ENCODE results near the gene ARL14EP.

The ARL14EP gene

DNA sequence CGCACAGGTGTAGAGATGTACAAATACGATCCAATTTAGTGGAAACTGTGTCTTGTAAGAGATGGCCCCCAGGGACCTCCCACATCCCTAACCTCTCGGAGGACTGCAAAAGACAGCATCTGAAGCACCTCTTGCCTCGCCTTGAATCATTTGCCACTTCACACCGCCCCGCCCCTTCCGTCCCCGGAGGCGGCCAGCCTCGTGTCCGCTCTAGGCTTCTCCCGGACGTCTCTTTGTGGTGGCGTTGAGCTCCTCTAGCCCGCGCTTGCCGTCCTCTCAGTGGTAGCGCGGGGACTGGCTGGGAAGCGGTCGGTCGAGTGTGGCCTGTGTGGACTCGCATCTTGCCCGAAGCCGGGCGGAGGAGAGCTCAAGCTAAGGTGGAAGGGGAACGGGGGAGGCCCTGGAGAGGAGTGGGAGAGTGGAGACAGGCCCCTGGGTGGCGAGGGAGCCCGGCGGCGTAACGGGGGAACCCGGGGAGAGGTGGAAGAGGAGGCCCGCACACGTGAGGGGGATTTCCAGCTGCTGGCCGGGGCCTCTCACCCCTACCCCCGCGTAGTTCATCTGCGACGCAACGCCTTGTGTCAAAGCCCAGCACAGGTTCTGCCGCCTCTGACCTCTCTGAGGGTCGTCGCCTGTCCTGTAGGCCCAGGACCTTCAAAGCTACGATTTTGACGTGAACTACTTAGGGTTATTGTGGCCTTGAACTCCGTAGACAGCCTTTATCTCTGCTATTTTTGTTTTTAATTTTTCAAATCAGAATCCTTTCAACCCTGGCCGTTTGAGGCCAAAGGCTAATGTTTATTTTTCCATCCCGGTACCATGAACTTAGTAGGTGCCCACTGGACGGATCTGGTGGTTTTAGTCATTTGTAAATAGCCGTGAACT, at the start of gene ARL14EP:
ARL14EP (plus strand) TSS at position 279 of the 885 bp plus-strand sequence. CDS start 7,845 bp downstream, outside the sequence.
- DNase-seq: peak; percentile 72

DNA sequence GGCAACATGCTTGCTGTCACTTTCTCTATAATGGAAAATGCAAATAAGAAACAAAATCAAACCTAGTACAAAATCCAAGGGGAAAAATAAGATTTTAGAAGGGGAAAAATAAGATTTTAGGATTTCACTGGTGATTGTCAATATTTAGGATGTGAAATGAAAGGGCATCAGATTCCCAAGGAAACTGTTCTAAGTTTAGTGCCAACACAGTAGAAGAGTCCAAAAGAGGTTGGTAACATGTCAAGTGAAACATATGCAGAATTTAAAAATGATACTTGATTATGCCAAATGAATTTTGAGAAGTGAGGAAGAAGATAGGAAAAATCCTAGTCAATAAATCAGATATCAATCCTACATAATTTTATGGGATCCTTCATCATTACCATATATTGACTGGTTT, 45.7 kb upstream of the ARL14EP start:
- no peak for DNase-seq

DNA sequence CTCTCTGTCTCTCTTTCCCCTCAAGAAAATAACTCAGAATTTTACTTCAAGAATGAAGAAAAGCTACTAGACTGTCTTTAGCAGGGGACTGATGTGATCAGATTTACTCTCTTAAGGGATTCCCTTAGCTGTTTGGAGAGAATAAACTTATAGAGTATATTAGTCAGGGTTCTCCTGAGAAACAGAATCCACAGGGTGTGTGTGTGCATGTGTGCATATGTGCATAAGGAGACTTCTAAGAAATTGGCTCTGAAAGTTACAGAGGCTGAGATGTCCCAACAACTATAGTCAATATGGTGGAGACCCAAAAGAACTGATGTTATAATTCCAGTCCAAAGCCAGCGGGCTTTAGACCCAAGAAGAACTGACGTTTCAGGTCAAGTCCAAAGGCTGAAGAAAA, 43.1 kb upstream of the ARL14EP start:
- no peak for DNase-seq

DNA sequence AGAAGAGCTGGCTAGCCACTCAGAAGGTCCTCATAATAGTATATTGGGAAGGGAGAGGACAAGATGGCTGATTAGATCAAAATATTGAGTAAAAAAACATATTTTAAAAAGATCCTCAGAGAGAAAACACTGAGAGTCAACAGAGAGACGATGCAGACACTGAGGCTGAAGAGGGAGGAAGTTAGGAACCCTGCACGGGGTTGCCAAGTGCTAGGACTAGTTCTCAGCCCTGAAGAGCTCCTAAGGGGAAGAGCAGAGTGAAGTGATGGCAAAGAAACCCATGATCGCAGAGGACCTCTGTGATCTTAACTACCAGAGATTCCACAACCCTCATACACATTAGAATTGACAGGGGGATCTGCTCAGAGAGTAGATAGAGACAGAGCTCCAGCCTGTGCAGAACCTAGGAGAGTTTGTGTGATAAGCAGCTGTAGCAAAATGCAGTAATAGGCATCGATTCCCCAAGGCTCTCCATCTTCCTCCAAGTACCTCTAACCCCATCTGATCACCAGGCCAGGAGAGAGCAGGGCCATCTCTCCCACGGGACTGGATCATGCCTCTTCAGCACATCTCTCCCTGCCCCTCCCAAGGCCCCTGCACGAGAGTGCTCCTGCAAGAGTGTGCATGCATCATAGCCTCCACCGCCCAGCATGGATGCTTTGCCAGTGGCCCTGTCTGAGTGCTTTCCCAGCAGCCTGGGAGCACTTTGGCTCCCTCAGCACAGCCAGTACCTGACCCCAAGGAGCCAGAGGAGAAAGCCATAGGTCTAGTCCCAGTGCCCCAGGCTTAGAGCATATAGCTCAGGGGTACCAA, 41.2 kb upstream of the ARL14EP start:
- DNase-seq: no peak

DNA sequence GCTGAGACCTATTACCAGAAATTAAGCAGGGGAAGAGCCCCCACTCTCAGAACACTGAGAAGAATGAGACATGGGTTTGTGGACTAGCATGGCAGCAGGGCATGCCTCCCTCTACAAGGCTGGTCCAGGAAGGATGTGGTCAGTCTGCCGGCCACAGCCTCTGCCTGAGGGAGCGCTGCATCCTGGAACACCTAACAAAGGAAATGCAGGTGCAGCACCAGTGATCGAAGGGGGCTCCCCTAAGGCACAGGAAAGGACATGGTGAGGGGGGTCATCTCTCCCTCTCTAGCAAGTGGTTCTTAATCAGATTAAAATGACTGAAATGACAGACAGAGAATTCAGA, 40.6 kb upstream of the ARL14EP start:
- DNase-seq: no peak

DNA sequence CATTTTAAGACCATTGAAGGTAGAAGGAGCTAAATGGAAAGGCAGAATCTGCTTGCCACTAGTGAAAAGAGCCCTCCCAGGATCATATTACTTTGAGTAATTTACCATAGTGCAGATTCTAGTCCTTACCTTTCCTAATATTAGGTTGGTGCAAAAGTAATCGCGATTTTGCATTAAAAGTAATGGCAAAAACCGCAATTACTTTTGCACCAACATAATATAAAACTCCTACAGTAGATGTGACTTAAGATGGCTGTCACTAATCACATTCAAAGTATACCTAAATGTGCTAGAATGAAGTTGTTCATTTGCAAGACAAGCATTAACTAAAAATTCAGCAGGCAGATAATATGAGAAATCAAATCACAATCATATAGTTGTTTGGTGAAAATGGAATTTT, 38.1 kb upstream of the ARL14EP start:
- no peak for DNase-seq

DNA sequence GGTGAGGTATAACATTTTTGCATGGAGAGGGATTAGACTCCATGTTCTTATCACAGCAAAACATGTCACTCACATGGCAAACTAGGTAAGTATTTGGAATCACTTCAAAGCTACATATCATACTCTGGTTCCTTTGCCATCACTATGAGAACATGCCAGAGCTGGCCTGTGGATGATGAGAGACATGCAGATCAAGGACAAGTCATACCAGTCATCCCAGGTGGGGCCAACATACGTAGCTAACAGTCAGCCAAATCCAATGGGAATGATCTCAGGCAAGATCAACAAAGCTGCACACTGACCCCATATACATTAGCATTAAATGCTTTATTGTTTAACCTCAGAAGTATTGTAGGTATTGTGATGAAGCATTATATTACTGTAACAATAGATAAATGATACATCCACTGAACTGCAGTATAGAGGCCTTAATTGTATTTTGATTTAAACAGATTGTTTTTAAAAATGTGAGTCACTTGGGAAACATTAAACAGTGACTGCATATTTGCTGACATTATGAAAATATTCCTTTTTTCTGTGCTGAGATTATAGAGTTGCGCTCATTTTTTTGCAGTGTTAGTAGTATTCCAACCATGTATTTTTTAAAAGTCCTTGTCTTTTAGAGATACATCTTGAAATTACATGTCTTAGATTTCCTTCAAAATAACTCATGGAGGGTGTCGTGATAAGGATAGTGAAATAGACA, 37.3 kb upstream of the ARL14EP start:
- DNase-seq: no peak

DNA sequence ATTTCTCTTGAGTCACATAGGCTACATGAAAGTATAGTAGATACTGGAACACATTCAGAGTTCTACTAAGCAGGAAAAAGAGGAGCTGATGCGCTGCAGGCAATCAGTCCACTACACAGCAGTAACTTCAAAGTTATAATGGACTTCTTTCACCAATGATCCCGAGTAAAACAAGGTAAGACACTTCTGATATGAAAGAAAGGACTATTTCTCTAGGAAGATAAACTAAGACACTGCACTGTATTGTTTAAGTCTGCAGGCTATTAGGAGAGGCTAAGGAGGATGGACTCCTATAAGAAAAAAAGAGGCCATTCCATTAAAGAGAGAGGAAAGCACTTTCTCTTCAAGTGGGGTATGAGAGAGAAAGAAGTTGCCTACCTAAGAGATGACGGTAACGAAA, 31.6 kb upstream of the ARL14EP start:
- DNase-seq: no peak

DNA sequence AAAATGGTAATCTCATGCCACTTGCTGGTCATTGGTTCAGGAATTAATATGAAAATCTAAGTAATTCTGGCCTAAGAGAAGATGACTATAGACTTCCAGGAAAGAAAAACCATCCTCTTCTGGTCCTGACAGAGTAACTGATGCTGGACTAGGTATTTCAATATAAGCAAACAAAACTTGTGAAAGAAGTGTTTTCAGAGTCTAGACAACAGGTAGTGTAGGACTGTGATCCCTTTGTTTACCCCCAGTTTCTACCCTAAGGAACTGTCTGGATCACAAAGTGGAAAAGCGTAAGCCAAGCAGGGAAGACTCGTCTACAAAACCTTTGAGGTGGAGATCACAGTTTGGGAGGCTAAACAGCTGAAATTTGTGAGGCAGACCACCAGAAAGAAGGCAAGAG, 30.4 kb upstream of the ARL14EP start:
- no peak for DNase-seq

DNA sequence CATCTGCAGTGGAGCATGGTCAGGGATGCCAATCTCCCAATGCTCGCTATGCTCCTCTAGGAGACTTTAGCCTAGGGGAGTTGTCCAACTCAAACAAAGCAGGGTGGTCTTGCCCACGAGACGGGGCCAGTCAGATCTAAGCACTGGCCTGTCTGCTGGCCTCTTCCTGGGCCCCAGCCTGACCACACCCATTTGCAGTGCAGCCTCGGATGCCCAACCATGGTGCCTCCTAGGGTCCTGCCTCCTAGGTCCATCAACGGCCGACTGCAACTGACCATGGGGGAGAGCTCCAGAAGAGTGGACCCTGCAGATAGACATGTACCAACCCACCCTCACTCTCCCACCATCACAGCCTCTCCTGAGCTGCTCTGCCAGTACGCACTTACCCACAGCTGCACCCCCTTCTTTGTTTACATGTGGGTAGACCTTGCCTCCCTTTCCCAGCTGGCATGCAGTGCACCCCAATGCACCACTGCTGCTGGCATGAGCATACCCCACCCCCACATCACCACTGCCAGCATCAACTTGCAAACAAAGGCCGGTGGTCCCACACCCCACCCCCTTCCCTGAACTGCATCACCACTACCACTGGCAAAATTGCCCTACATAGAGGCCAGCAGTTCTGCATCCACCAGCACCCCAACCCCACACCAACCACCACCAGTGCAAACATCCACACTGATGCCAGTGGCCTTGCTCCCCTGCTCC, 27.6 kb upstream of the ARL14EP start:
- DNase-seq: no peak

DNA sequence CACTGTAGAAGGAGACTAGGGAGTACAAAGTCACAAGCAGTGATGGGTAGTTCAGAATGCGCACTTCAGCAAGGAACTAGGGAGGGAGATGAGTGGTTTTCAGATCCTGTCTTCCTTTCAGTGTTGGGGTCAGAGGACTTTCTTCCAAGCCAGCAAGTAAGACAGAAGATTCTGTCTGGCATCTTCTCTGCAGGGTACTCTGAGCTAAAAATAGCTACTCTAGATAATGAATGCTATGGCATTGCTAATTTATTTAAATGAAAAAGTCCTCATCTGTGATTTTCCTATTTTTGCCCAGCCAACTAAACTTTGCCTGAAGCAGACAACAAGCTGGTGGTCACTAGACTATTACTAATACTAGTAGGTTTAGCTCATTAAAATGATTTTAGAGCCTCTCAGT, 18.3 kb upstream of the ARL14EP start:
- no peak for DNase-seq

DNA sequence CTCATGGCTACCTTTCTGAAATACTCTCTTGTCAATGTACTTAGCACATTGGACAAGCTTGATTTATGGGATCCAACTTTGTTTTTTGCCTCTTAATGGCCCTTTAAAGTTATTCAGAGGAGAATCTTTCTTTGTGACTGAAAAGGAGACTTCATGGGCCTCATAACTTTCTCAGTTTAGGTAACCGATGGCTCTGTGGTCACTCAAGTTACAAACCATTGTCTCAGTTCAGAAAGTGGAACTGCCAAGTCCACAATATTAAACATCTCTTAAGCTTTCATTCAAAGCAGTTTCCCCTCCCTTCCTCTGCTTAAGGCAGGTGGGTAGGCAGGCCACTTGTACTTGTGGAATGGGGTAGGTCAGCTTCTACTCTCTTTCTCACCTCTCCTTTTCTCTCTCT, 12.3 kb upstream of the ARL14EP start:
- no peak for DNase-seq

DNA sequence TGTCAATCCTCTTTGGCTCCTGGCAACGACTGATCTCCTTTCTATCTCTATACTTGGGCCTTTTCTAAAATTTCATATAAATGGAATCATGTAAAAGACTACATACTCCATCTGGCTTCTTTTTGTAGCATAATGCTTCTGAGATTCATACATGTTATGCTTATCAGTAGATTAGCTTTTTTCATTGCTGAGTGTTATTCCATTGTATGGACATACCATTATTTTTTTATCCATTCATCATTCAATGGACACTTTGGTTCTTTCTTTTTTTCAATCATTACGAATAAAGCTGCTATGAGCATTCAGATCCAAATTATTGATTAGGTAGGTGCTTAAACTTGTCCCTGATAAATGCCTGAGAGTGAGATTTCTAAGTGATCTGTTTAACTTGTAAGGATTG, 11.7 kb upstream of the ARL14EP start:
- DNase-seq: no peak

DNA sequence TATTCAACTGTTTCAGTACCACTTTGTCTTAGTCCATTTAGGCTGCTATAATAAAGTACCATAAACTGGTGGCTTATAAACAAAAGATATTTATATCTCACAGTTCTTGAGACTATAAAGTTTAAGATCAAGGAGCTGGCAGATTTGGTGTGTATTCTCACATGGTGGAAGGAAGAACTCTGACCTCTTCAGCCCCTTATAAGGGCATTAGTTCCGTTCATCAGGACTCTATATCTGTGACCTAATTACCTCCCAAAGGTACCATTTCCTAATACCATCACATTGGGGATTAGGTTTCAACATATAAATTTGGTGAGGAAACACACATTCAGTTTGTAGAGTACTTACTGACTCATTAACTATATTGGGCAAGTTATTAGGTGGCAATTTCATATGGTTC, 10.7 kb upstream of the ARL14EP start:
- DNase-seq: no peak

DNA sequence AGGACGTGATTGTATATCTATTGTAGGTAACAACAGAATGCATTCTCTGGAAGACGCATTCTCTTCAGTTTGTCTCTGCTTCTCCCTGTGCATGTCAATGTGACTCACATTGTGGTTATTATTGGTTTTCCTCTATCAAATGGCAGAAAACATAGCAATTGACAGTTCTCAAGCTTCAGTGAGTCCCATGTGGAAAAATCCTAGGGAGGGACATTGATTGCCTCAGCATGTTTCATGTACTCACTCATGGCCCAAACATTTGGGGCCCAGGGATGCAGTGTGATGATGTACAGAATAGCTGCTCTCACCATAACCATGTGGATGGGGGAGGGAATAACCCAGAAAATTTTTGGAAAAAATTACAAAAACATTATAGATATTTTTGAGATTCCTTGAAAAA, 9.3 kb upstream of the ARL14EP start:
- DNase-seq: no peak

DNA sequence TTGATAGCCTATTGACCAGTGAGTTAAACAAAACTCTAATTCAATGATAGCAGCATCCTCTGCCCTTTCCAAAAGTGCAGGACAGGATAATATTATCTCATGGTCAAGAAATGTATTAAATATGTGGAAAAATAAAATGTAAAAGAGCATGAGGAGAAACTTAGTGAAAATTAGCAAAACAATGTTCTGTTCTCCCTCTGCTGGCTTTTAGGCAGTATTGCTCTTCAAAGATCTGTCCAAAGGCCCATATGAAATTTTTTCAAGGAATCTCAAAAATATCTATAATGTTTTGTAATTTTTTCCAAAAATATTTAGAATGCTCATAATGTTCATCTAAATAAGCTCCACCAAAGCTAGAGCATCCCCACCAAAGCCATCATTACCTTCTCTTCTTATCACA, 8.3 kb upstream of the ARL14EP start:
- DNase-seq: no peak

DNA sequence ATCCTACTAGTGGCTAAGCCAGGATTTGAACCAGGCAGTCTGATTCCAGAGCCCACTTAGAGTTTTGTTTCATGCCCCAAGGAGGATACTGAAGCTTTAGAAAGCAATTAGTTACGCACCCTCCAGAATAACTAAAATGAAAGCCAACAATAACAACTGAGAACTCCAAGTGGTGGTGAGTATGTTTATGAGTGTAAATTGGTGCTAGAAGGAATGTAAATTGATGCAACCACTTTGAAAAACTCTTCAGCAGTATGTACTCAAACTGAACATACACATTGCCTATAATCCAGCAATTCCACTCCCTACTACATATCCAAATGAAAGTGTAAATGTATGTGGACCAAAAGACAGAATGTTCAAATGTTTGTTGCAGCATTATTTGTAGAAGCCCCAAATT, 6.7 kb upstream of the ARL14EP start:
- DNase-seq: no peak

DNA sequence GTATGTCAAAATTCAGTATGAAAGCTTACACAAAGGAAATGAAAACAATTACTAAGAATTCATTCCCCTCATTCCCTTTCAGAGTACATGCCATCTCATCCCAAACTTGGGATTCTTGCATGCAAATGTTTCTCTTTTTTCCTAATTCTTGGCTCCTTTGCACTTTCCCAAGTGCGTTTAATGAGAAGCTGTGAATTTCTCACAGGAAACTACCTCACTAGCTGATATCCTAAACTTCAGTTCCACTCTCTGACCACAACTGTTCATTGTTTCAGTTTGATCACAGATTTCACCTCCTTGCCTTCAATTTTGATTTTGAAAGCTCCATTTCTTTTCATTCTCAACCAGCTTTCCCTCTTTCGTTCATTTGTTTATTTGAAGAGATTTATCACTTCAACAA, 5.9 kb upstream of the ARL14EP start:
- no peak for DNase-seq

DNA sequence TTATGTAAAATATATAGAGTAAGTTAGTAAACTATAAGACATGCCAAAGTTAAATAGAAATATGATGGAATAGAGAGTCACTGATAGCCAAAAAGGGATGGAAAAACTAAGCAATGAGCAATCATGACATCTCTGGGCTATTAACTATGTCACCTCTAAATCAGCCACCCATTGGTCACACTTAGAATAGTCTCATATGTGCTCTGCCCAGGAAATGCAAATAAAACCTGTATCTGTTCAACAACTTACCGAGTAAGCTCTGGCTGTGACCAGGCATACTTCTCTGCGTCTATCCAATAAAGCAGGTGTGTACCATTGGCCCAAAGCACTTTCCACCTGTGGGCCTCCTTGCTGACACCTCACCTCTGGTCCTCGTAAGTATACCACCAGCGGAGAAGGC, 1.6 kb upstream of the ARL14EP start:
- DNase-seq: no peak

DNA sequence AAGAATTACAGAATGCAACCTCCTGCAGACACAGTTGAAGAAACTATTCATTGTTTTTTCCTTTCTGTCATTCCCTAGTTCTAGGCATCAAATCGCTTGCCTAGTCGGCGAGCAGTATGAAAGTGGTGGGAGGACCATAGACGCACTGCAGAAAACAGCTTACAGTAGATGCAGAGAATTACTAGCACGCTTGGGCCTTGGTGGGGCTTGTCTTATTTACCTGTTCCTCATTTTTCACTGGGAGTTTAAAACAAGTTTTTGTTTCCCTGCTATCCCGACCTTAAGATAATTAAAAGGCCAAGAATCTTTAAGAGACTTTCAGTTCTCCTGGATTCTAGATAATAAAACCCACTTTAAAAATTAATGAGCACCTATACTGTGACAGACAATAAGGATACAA, 713 bp upstream of the ARL14EP start:
- no peak for DNase-seq

DNA sequence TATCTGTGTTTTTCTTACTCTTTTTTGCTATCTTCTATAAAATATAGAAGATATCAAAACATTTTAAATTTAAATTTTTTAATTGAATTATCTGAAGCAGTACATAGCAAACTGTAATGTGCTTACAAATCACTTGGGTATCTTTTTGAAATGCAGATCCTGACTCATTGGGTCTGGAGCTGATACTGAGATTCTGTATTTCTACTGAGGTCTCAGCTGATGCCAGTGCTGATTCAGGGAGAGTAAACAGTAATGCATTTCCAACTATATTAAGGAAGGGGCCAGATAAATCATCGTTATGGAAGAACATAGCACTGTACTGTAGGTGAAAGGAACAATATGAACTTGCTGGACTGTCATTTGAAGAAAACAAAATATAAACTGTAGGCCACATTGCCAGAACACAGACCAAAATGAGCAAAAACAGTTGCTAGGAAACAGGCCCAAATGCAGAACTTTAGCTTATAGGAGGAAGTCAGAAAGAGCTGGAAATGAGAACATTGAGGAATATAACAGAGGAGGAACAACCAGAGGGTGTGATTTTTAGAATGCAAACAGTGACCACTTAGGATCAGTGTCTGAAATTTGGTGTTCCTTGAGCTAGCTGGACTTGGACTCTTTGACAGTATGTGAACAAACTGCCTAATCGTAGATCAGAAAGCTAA, 3.3 kb downstream of the ARL14EP start:
- no peak for DNase-seq

DNA sequence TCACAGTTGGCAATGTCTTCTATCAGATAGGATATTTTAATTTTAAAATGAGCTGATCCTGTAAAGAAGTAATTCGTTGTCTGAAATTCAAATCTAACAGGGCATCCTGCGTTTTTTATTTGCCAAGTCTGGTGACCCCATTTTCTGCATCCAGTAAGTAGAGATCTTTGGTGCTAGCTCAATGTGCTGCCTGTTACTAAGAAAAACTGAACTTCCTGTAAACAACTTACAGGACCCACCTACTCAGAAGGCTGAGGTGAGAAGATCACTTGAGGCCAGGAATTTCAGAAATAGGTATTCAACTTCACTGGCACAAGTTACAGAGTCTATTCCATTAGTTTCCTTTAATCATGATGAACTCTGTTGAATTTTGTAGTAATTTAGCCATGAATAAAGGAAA, 4.0 kb downstream of the ARL14EP start:
- no peak for DNase-seq

DNA sequence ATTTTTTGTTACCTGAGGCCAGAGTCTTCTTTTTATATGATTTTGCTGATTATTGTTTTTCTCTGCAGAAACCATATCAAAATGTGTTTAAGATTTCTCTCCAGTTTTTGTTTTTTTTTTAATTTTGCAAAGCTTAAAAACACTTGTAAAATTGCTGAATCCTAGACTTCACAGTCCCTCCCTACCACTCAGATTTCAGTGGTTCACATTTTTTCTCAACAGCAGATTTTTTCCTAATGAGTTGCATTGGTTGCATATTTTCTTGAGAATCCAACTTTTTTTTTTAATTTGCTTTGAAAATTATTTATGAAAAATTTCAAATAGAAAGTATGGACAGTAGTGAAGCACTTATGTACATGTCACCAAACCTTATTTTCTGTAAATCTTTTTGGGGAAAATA, 5.8 kb downstream of the ARL14EP start:
- no peak for DNase-seq

Data from SIG-M5 (cell line).